ENCODE data around the gene TMEM236.

GRCh38 chr10:17733620-17734019, 18.4 kb upstream of the TMEM236 start:
- no peak for TF ChIP-seq CTCF (IDR thresholded peaks at IDR 0.05; ENCODE audit: low read depth, low read length, poor library complexity, severe bottlenecking)
- TF ChIP-seq EZH2phosphoT487 (IDR thresholded peaks at IDR 0.05; ENCODE audit: borderline replicate concordance, low read length), result no peak
